ENCODE results near the gene MYL4.

DNA sequence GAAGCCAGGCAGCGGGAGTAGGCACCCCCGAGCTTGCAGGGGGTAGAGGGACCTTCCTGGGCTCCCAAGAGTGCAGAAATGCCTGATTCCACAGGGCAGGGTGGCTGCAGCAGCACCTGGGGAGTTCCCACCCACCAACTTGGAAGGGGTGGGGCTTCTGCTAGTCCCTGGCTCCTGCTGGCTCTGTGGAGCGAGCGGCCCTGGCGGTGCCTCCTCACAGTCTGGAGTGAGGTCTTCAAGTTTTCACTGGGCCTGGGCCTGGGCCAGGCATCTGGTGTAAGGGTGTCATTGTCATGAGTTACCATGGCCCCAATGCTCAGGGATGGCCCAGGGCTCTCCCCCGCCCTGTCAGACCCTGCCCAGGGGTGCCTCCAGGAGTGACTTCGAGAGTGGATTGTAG is 28.7 kb downstream of the MYL4 start:
- no peak for TF ChIP-seq POLR2A (IDR thresholded peaks at IDR 0.05; ENCODE audit: control extremely low read depth in 1 of 2, low read depth in 2 of 2, low read length in 2 of 2)
- TF ChIP-seq, protein P1, sequence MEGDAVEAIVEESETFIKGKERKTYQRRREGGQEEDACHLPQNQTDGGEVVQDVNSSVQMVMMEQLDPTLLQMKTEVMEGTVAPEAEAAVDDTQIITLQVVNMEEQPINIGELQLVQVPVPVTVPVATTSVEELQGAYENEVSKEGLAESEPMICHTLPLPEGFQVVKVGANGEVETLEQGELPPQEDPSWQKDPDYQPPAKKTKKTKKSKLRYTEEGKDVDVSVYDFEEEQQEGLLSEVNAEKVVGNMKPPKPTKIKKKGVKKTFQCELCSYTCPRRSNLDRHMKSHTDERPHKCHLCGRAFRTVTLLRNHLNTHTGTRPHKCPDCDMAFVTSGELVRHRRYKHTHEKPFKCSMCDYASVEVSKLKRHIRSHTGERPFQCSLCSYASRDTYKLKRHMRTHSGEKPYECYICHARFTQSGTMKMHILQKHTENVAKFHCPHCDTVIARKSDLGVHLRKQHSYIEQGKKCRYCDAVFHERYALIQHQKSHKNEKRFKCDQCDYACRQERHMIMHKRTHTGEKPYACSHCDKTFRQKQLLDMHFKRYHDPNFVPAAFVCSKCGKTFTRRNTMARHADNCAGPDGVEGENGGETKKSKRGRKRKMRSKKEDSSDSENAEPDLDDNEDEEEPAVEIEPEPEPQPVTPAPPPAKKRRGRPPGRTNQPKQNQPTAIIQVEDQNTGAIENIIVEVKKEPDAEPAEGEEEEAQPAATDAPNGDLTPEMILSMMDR (IDR thresholded peaks at IDR 0.05; ENCODE audit: control extremely low read depth in 1 of 3, insufficient read depth in 1 of 3, low read depth in 1 of 3, low read length in 3 of 3), result no peak
- no peak for TF ChIP-seq ZNF274 (IDR thresholded peaks at IDR 0.05; ENCODE audit: borderline replicate concordance, extremely low read depth, low read length)
- TF ChIP-seq HDAC2 (IDR thresholded peaks at IDR 0.05; ENCODE audit: borderline replicate concordance in 1 of 2, low read depth in 2 of 2, low read length in 2 of 2), result no peak
- TF ChIP-seq YY1 (IDR thresholded peaks at IDR 0.05; ENCODE audit: low read depth, low read length), result no peak
- TF ChIP-seq CTBP2 (IDR thresholded peaks at IDR 0.05; ENCODE audit: borderline replicate concordance, insufficient read depth, insufficient read length, low read length), result no peak
